HG02588 (cell line): ENCODE results near the gene TMBIM4.
"Not testable (repeated sequence)": the region's sequence is repeated elsewhere in the genome, so short reads cannot be mapped to it uniquely, and the experiment has no call there.

Experiments
- ATAC-seq: cut with Tn5 transposase; IDR thresholded peaks from one replicate; pipeline ENCODE4 v1.9.1; 2021; ENCODE audit warnings: mild to moderate bottlenecking, moderate library complexity; ENCODE audit not compliant: unreplicated experiment

Gene TMBIM4

GRCh38 chr12:66187036-66187435 is 17.2 kb upstream of the TMBIM4 start:
- ATAC-seq = no peak

- not testable (repeated sequence) for ATAC-seq
Observed at GRCh38 chr12:66184822-66185221, 15.0 kb upstream of the TMBIM4 start.

- no peak for ATAC-seq
Observed at GRCh38 chr12:66182956-66183355, 13.2 kb upstream of the TMBIM4 start.

GRCh38 chr12:66176105-66176900 is 6.5 kb upstream of the TMBIM4 start:
- no peak for ATAC-seq

GRCh38 chr12:66174391-66175325 is 4.9 kb upstream of the TMBIM4 start:
- ATAC-seq = not testable (repeated sequence)

GRCh38 chr12:66170606-66171005 is 810 bp upstream of the TMBIM4 start:
- no peak for ATAC-seq

GRCh38 chr12:66168410-66168809 is 1.4 kb downstream of the TMBIM4 start:
- ATAC-seq = no peak

- no peak for ATAC-seq
Observed at GRCh38 chr12:66166561-66166960, 3.2 kb downstream of the TMBIM4 start.

- no peak for ATAC-seq
Observed at GRCh38 chr12:66165141-66165540, 4.7 kb downstream of the TMBIM4 start.

- ATAC-seq = no peak
Observed at GRCh38 chr12:66164349-66164821, 5.4 kb downstream of the TMBIM4 start.

GRCh38 chr12:66163289-66163688 is 6.5 kb downstream of the TMBIM4 start:
- no peak for ATAC-seq

GRCh38 chr12:66162701-66163100 is 7.1 kb downstream of the TMBIM4 start:
- ATAC-seq = no peak

- ATAC-seq = no peak
Observed at GRCh38 chr12:66160704-66161103, 9.1 kb downstream of the TMBIM4 start.

- no peak for ATAC-seq
Observed at GRCh38 chr12:66159123-66159522, 10.7 kb downstream of the TMBIM4 start.

- ATAC-seq = no peak
Observed at GRCh38 chr12:66156654-66157053, 13.1 kb downstream of the TMBIM4 start.

GRCh38 chr12:66154776-66155175 is 15.0 kb downstream of the TMBIM4 start:
- no peak for ATAC-seq

GRCh38 chr12:66152732-66153131 is 17.1 kb downstream of the TMBIM4 start:
- no peak for ATAC-seq

GRCh38 chr12:66149702-66150398 is 19.9 kb downstream of the TMBIM4 start:
- ATAC-seq = no peak

- no peak for ATAC-seq
Observed at GRCh38 chr12:66144791-66145754, 24.7 kb downstream of the TMBIM4 start.

GRCh38 chr12:66143868-66144267 is 25.9 kb downstream of the TMBIM4 start:
- ATAC-seq = no peak
